Stimulated activated CD8-positive, alpha-beta memory T cell treated with anti-CD3 and anti-CD28 coated beads, Interleukin-7, amount 100 ng/mL, for 1 hour (primary cell): ENCODE data around the gene MB21D2.
"Not testable (repeated sequence)": the region's sequence is repeated elsewhere in the genome, so short reads cannot be mapped to it uniquely, and the experiment has no call there.

Experiments used
- DNase-seq, 2 donors: peaks; one replicate each; pipeline ENCODE4 v3.0.0-alpha.2; 2020; ENCODE audit warnings: low read depth in 2 of 2

The MB21D2 gene

GRCh38 chr3:192917404-192918274 lies at the start of gene MB21D2:
TSS of gene MB21D2 (minus strand) at chr3:192917856. CDS start at chr3:192917840, 16 bp downstream.
- no peak for DNase-seq

- not testable (repeated sequence) for DNase-seq
Measured at GRCh38 chr3:192964959-192965719, 47.5 kb upstream of the MB21D2 start.

GRCh38 chr3:192959773-192960172 lies 42.1 kb upstream of the MB21D2 start:
- no peak for DNase-seq

GRCh38 chr3:192958219-192958872 lies 40.7 kb upstream of the MB21D2 start:
- no peak for DNase-seq

GRCh38 chr3:192957441-192958021 lies 39.9 kb upstream of the MB21D2 start:
- DNase-seq: no peak

GRCh38 chr3:192953926-192954325 lies 36.3 kb upstream of the MB21D2 start:
- no peak for DNase-seq

- no peak for DNase-seq
Measured at GRCh38 chr3:192947421-192947820, 29.8 kb upstream of the MB21D2 start.

GRCh38 chr3:192943393-192943792 lies 25.7 kb upstream of the MB21D2 start:
- DNase-seq: no peak

- no peak for DNase-seq
Measured at GRCh38 chr3:192942625-192943024, 25.0 kb upstream of the MB21D2 start.

GRCh38 chr3:192940129-192940528 lies 22.5 kb upstream of the MB21D2 start:
- no peak for DNase-seq

- no peak for DNase-seq
Measured at GRCh38 chr3:192935441-192935840, 17.8 kb upstream of the MB21D2 start.

- no peak for DNase-seq
Measured at GRCh38 chr3:192933779-192934460, 16.3 kb upstream of the MB21D2 start.

GRCh38 chr3:192933259-192933658 lies 15.6 kb upstream of the MB21D2 start:
- DNase-seq: no peak

- no peak for DNase-seq
Measured at GRCh38 chr3:192931825-192932224, 14.2 kb upstream of the MB21D2 start.

- DNase-seq: no peak
Measured at GRCh38 chr3:192930577-192930976, 12.9 kb upstream of the MB21D2 start.

GRCh38 chr3:192929755-192930547 lies 12.3 kb upstream of the MB21D2 start:
- no peak for DNase-seq

- DNase-seq: no peak
Measured at GRCh38 chr3:192929146-192929545, 11.5 kb upstream of the MB21D2 start.

GRCh38 chr3:192928720-192929119 lies 11.1 kb upstream of the MB21D2 start:
- DNase-seq: no peak

GRCh38 chr3:192928016-192928415 lies 10.4 kb upstream of the MB21D2 start:
- no peak for DNase-seq

GRCh38 chr3:192927016-192927415 lies 9.4 kb upstream of the MB21D2 start:
- DNase-seq: no peak

- DNase-seq: no peak
Measured at GRCh38 chr3:192923731-192924130, 6.1 kb upstream of the MB21D2 start.
